SW 1271 (cell line): ENCODE data around the gene ATXN2.
"Not testable (repeated sequence)": the region's sequence is repeated elsewhere in the genome, so short reads cannot be mapped to it uniquely, and the experiment has no call there.

Experiments used
- DNase-seq, 2 experiments: peaks; one replicate each; lab custom pipeline; 2025; lab: John Stamatoyannopoulos, UW

Gene ATXN2

GRCh38 chr12:111494676-111495075 is 104.4 kb downstream of the ATXN2 start:
- DNase-seq = no peak

- peak in 1 of 2 experiments; percentile 18 for DNase-seq
Observed at GRCh38 chr12:111492979-111493378, 106.1 kb downstream of the ATXN2 start.

GRCh38 chr12:111488798-111489197 is 110.3 kb downstream of the ATXN2 start:
- DNase-seq = no peak

GRCh38 chr12:111488271-111488670 is 110.8 kb downstream of the ATXN2 start:
- DNase-seq = no peak

GRCh38 chr12:111482462-111482861 is 116.7 kb downstream of the ATXN2 start:
- DNase-seq = no peak

GRCh38 chr12:111471236-111471635 is 127.9 kb downstream of the ATXN2 start:
- DNase-seq = no peak

- DNase-seq = no peak
Observed at GRCh38 chr12:111469401-111469800, 129.7 kb downstream of the ATXN2 start.

GRCh38 chr12:111467857-111468241 is 131.3 kb downstream of the ATXN2 start:
- DNase-seq = no peak

- DNase-seq = no peak
Observed at GRCh38 chr12:111467092-111467856, 131.8 kb downstream of the ATXN2 start.

GRCh38 chr12:111462210-111462769 is 136.8 kb downstream of the ATXN2 start:
- DNase-seq = no peak

GRCh38 chr12:111460111-111460510 is 139.0 kb downstream of the ATXN2 start:
- DNase-seq = not testable (repeated sequence)

GRCh38 chr12:111458546-111459172 is 140.5 kb downstream of the ATXN2 start:
- DNase-seq = no peak

- DNase-seq = no peak
Observed at GRCh38 chr12:111457577-111457976, 141.5 kb downstream of the ATXN2 start.

GRCh38 chr12:111457071-111457470 is 142.0 kb downstream of the ATXN2 start:
- no peak for DNase-seq

- no peak for DNase-seq
Observed at GRCh38 chr12:111455448-111456320, 143.4 kb downstream of the ATXN2 start.

GRCh38 chr12:111454716-111455447 is 144.2 kb downstream of the ATXN2 start:
- DNase-seq = no peak

- no peak for DNase-seq
Observed at GRCh38 chr12:111454311-111454710, 144.8 kb downstream of the ATXN2 start.

- no peak for DNase-seq
Observed at GRCh38 chr12:111453071-111453989, 145.8 kb downstream of the ATXN2 start.

- peak in 1 of 2 experiments; percentile 68 for DNase-seq
Observed at GRCh38 chr12:111451649-111452129, 147.4 kb downstream of the ATXN2 start.

GRCh38 chr12:111451232-111451631 is 147.9 kb downstream of the ATXN2 start:
- no peak for DNase-seq
